Measurements from ENCODE around the gene HSD17B1. TPM values are rescaled to one million over a fixed set of nuclear protein-coding genes. Genes with fewer than 3 reads are reported as not detected.

Gene HSD17B1
- total and polyA plus RNA-seq, 2 of the 13 experiments (the other 11 are each of a cell fraction or from before 2014, with no cell fraction given) = 0.54 to 0.93 TPM

GRCh38 chr17:42562388-42563142 is 9.8 kb downstream of the HSD17B1 start (continued):
- TF ChIP-seq, protein P1, sequence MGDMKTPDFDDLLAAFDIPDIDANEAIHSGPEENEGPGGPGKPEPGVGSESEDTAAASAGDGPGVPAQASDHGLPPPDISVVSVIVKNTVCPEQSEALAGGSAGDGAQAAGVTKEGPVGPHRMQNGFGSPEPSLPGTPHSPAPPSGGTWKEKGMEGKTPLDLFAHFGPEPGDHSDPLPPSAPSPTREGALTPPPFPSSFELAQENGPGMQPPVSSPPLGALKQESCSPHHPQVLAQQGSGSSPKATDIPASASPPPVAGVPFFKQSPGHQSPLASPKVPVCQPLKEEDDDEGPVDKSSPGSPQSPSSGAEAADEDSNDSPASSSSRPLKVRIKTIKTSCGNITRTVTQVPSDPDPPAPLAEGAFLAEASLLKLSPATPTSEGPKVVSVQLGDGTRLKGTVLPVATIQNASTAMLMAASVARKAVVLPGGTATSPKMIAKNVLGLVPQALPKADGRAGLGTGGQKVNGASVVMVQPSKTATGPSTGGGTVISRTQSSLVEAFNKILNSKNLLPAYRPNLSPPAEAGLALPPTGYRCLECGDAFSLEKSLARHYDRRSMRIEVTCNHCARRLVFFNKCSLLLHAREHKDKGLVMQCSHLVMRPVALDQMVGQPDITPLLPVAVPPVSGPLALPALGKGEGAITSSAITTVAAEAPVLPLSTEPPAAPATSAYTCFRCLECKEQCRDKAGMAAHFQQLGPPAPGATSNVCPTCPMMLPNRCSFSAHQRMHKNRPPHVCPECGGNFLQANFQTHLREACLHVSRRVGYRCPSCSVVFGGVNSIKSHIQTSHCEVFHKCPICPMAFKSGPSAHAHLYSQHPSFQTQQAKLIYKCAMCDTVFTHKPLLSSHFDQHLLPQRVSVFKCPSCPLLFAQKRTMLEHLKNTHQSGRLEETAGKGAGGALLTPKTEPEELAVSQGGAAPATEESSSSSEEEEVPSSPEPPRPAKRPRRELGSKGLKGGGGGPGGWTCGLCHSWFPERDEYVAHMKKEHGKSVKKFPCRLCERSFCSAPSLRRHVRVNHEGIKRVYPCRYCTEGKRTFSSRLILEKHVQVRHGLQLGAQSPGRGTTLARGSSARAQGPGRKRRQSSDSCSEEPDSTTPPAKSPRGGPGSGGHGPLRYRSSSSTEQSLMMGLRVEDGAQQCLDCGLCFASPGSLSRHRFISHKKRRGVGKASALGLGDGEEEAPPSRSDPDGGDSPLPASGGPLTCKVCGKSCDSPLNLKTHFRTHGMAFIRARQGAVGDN (CRISPR knock-in tag; IDR thresholded peaks at IDR 0.05) = peak; percentile 94
- TF ChIP-seq ZGPAT (CRISPR knock-in tag; IDR thresholded peaks at IDR 0.05) (0 out of 2 replicates have a peak, but pooled peaks have one; percentile 5), MLLT10 (CRISPR knock-in tag; IDR thresholded peaks at IDR 0.05) (0 out of 2 replicates have a peak, but pooled peaks have one; percentile 58), CBX1 (IDR thresholded peaks at IDR 0.05; ENCODE audit: low read depth) (no peak), SMARCC2 (IDR thresholded peaks at IDR 0.05) (no peak), ZSCAN31 (CRISPR knock-in tag; IDR thresholded peaks at IDR 0.05; ENCODE audit: low read depth) (peak; percentile 66), SRSF1 (optimal IDR thresholded peaks at IDR 0.05; ENCODE audit: low read depth, low read length) (no peak), YEATS4 (CRISPR knock-in tag; IDR thresholded peaks at IDR 0.05; ENCODE audit: borderline replicate concordance) (peak; percentile 15; the same call in 1 of the 2 replicates), ZEB1 (IDR thresholded peaks at IDR 0.05; ENCODE audit: insufficient replicate concordance, low read depth) (no peak), NFRKB (IDR thresholded peaks at IDR 0.05) (no peak), MEF2D (CRISPR knock-in tag; IDR thresholded peaks at IDR 0.05) (no peak; the same call in 1 of the 2 replicates), NFYC (CRISPR knock-in tag; IDR thresholded peaks at IDR 0.05) (no peak), ZNF335 (CRISPR knock-in tag; IDR thresholded peaks at IDR 0.05) (no peak), ZNF143 (CRISPR knock-in tag; IDR thresholded peaks at IDR 0.05) (0 out of 2 replicates have a peak, but pooled peaks have one; percentile 12), YY1 (IDR thresholded peaks at IDR 0.05; ENCODE audit: insufficient read depth, insufficient replicate concordance, low read depth, low read length) (peak; percentile 42), JARID2 (CRISPR knock-in tag; IDR thresholded peaks at IDR 0.05; ENCODE audit: insufficient replicate concordance) (peak; percentile 11)
- TF ChIP-seq, protein P2, sequence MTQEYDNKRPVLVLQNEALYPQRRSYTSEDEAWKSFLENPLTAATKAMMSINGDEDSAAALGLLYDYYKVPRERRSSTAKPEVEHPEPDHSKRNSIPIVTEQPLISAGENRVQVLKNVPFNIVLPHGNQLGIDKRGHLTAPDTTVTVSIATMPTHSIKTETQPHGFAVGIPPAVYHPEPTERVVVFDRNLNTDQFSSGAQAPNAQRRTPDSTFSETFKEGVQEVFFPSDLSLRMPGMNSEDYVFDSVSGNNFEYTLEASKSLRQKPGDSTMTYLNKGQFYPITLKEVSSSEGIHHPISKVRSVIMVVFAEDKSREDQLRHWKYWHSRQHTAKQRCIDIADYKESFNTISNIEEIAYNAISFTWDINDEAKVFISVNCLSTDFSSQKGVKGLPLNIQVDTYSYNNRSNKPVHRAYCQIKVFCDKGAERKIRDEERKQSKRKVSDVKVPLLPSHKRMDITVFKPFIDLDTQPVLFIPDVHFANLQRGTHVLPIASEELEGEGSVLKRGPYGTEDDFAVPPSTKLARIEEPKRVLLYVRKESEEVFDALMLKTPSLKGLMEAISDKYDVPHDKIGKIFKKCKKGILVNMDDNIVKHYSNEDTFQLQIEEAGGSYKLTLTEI (CRISPR knock-in tag; conservative IDR thresholded peaks at IDR 0.05) = no peak
